Mesenchymal stem cell (in vitro differentiated cells and primary cell): ENCODE data around the gene CYP11A1. TPM values are rescaled to one million over a fixed set of nuclear protein-coding genes. Genes with fewer than 3 reads are reported as not detected.
A peak's percentile ranks its signal among the peaks of the same experiment; 100 is the strongest.

Experiments
- DNase-seq: peaks from one replicate; pipeline ENCODE4 v3.0.0-alpha.2; 2013
- H2AFZ ChIP-seq: one replicate; pipeline ENCODE4 v1.6.1; 2013; ENCODE audit warnings: low read depth, mild to moderate bottlenecking, control low read depth, inconsistent platforms, low read length, moderate library complexity
- H2AK5ac ChIP-seq: 2 replicates; pipeline ENCODE4 v1.6.1; 2013; ENCODE audit warnings: low read length, moderate library complexity, mild to moderate bottlenecking, inconsistent platforms; ENCODE audit not compliant: severe bottlenecking
- H2BK120ac ChIP-seq: one replicate; pipeline ENCODE4 v1.6.1; 2013; ENCODE audit warnings: low read depth, mild to moderate bottlenecking, inconsistent platforms, low read length, moderate library complexity
- H2BK12ac ChIP-seq, 2 experiments: one replicate each; pipeline ENCODE4 v1.6.1; 2013; ENCODE audit warnings: inconsistent platforms in 2 of 2, low read length in 2 of 2, mild to moderate bottlenecking in 2 of 2, moderate library complexity in 2 of 2, control low read depth in 1 of 2
- H2BK15ac ChIP-seq: one replicate; pipeline ENCODE4 v1.6.1; 2013; ENCODE audit warnings: mild to moderate bottlenecking, low read depth, inconsistent platforms; ENCODE audit not compliant: poor library complexity, severe bottlenecking
- H2BK5ac ChIP-seq: 2 replicates; pipeline ENCODE4 v1.6.1; 2013; ENCODE audit warnings: low read depth, mild to moderate bottlenecking, low read length, control low read depth, inconsistent platforms; ENCODE audit not compliant: poor library complexity, severe bottlenecking
- H3K14ac ChIP-seq, 2 experiments: one replicate each; pipeline ENCODE4 v1.6.1; 2013; ENCODE audit warnings: inconsistent platforms in 2 of 2, low read length in 2 of 2, control low read depth in 1 of 2, mild to moderate bottlenecking in 1 of 2, moderate library complexity in 1 of 2
- H3K18ac ChIP-seq, 2 experiments: one replicate each; pipeline ENCODE4 v1.6.1; 2013; ENCODE audit warnings: inconsistent platforms in 2 of 2, low read length in 2 of 2, control low read depth in 1 of 2, low read depth in 1 of 2, mild to moderate bottlenecking in 1 of 2
- H3K23ac ChIP-seq, 2 experiments: one replicate each; pipeline ENCODE4 v1.6.1; 2013; ENCODE audit warnings: inconsistent platforms in 2 of 2, low read length in 2 of 2, mild to moderate bottlenecking in 2 of 2, moderate library complexity in 2 of 2, control low read depth in 1 of 2
- H3K27ac ChIP-seq: 2 replicates; pipeline ENCODE4 v1.5.1; 2013; ENCODE audit warnings: mild to moderate bottlenecking, moderate library complexity, low read length, control low read depth, inconsistent platforms; ENCODE audit not compliant: poor library complexity, severe bottlenecking
- H3K27me3 ChIP-seq, 2 experiments: 2 replicates each; pipeline versions ENCODE4 v1.6.1 to v1.7.0; 2013; ENCODE audit warnings: low read length in 2 of 2, mild to moderate bottlenecking in 2 of 2, moderate library complexity in 2 of 2, control low read depth in 1 of 2, inconsistent platforms in 1 of 2; ENCODE audit not compliant: control insufficient read depth in 1 of 2, insufficient read depth in 1 of 2
- H3K36me3 ChIP-seq, 2 experiments: 2 replicates each; pipeline versions ENCODE4 v1.6.1 to v1.7.0; 2013; ENCODE audit warnings: low read length in 2 of 2, control low read depth in 1 of 2, inconsistent platforms in 1 of 2, low read depth in 1 of 2, mild to moderate bottlenecking in 1 of 2; ENCODE audit not compliant: insufficient read depth in 2 of 2, control insufficient read depth in 1 of 2
- H3K4ac ChIP-seq, 2 experiments: one replicate each; pipeline ENCODE4 v1.6.1; 2013; ENCODE audit warnings: inconsistent platforms in 2 of 2, low read length in 2 of 2, mild to moderate bottlenecking in 2 of 2, moderate library complexity in 2 of 2, control low read depth in 1 of 2, low read depth in 1 of 2
- H3K4me1 ChIP-seq: 2 replicates; pipeline ENCODE4 v1.6.1; 2013; ENCODE audit warnings: low read depth, low read length, control low read depth; ENCODE audit not compliant: control insufficient read depth, insufficient read depth
- H3K4me2 ChIP-seq: 2 replicates; pipeline ENCODE4 v1.6.1; 2013; ENCODE audit warnings: low read length, mild to moderate bottlenecking, inconsistent platforms; ENCODE audit not compliant: poor library complexity, severe bottlenecking
- H3K4me3 ChIP-seq, 2 experiments: 2 replicates each; pipeline versions ENCODE4 v1.5.1 to v1.7.0; 2013; ENCODE audit warnings: low read length in 2 of 2, mild to moderate bottlenecking in 2 of 2, control low read depth in 1 of 2, low read depth in 1 of 2; ENCODE audit not compliant: insufficient read depth in 1 of 2
- H3K79me1 ChIP-seq: replicated peaks from 2 replicates; pipeline ENCODE4 v1.6.1; 2013; ENCODE audit warnings: mild to moderate bottlenecking, control low read depth, low read length, inconsistent platforms; ENCODE audit not compliant: poor library complexity, severe bottlenecking
- H3K9ac ChIP-seq: 2 replicates; pipeline ENCODE4 v1.7.0; 2013; ENCODE audit warnings: mild to moderate bottlenecking, low read length, moderate library complexity
- H3K9me3 ChIP-seq: 2 replicates; pipeline ENCODE4 v1.7.0; 2013; ENCODE audit warnings: mild to moderate bottlenecking, low read length; ENCODE audit not compliant: control insufficient read depth
- H4K8ac ChIP-seq: one replicate; pipeline ENCODE4 v1.6.1; 2013; ENCODE audit warnings: inconsistent platforms, mild to moderate bottlenecking, low read length, moderate library complexity
- H4K91ac ChIP-seq: one replicate; pipeline ENCODE4 v1.6.1; 2013; ENCODE audit warnings: mild to moderate bottlenecking, low read length, inconsistent platforms
- WGBS: methylation state at CpG from one replicate; pipeline ENCODE4 v1.1.7; 2013; ENCODE audit warnings: mixed read lengths; 5-methylcytosine and 5-hydroxymethylcytosine counted together
- polyA plus RNA-seq, 2 experiments: library from polyadenylated mRNA; stranded (reverse); fragments of 200-250 nt; gene quantifications; one replicate each; pipeline ENCODE4 v1.2.3, GENCODE V29; 2013

Gene CYP11A1
- 0.08 TPM for polyA plus RNA-seq (2013, experiment 1 of 2)
- polyA plus RNA-seq (2013, experiment 2 of 2), result 0.07 TPM

DNA sequence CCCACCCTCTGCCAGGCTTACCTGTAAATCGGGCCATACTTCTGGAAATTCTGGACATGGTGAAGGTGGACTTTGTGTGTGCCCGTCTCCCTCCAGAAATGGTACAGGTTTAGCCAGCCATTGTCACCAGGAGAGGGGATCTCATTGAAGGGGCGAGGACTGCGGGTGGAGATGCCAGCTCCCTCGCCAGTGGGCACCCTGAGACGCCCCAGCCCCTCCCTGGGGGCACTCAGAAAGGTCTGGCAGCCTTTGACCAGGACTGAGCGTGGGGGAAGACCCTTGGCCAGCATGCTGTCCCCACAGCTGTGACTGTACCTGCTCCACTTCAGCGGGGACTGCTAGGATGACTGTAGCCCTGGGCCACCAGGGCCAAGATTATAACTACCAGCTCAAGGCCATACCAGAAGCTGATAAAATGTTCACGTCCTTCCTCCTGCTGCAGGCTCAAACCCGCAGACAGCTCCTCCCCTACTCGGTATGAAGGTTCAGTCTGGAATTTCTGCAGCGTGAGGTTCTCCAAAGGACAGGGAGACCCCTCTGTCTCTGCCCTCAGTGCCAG, at the start of gene CYP11A1:
CYP11A1 (minus strand) TSS at position 351 of the 559 bp plus-strand sequence; CDS start at position 290, 61 bp downstream.
- H2BK120ac ChIP-seq, result no peak within 1 kb of the TSS

DNA sequence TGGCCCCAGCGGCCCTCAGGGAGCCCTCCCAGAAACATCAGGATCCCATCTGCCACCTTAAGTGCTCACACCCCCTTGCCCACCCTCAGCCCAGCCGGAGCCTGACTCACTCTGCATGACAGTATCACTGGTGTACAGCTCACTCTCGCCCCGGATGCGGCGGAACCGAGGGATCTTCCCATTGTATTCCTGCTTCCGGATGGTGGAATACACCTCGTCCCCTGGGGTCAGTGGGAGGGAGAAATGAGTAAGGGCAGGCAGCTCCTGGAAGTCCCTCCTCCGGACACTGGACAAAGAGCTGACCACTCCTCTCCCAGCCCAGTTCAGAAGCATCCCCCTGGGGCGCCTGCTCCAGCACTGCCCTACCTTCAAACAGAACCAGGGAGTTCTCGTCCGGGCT, 49.8 kb upstream of the CYP11A1 start:
- H2BK120ac ChIP-seq, result no peak overlapping the region
- H3K9ac ChIP-seq, result peak overlapping the region; percentile 69
- H2BK5ac ChIP-seq, result no peak overlapping the region
- H3K79me1 ChIP-seq, result peaks cover 11% of the 10 kb centered on the region
- no peaks in the 10 kb centered on the region for H3K27me3 ChIP-seq
- WGBS, result 72% methylated on average over 13 of the region's 13 CpGs
- H3K18ac ChIP-seq, result no peak overlapping the region
- H2BK12ac ChIP-seq, result no peak overlapping the region
- H3K36me3 ChIP-seq, result peaks cover 43 to 63% of the 10 kb centered on the region in 2 experiments
- no peak overlapping the region for H2AFZ ChIP-seq
- peak overlapping the region; percentile 61 for H4K8ac ChIP-seq
- H3K4me1 ChIP-seq, result peaks cover 78% of the 10 kb centered on the region
- H3K9me3 ChIP-seq, result no peaks in the 10 kb centered on the region
- peak; percentile 47 for DNase-seq
- H3K4ac ChIP-seq, result no peak overlapping the region
- H3K27ac ChIP-seq, result peak overlapping the region; percentile 40
- H3K23ac ChIP-seq, result no peak overlapping the region
- no peak overlapping the region for H3K4me2 ChIP-seq
- peak overlapping the region in 1 of 2 experiments; percentile 60 for H3K4me3 ChIP-seq
- no peak overlapping the region for H3K14ac ChIP-seq
- peak overlapping the region; percentile 20 for H2AK5ac ChIP-seq
- no peak overlapping the region for H2BK15ac ChIP-seq
- H4K91ac ChIP-seq, result no peak overlapping the region

More for the DNA sequence above, at the start of gene CYP11A1:
- no peak within 1 kb of the TSS for H3K18ac ChIP-seq
- 92% methylated on average over 12 of the region's 12 CpGs for WGBS
- no peak within 1 kb of the TSS for H3K4me2 ChIP-seq
- H2BK5ac ChIP-seq, result no peak within 1 kb of the TSS
- H2BK15ac ChIP-seq, result no peak within 1 kb of the TSS
- H3K14ac ChIP-seq, result no peak within 1 kb of the TSS
- H3K27ac ChIP-seq, result no peak within 1 kb of the TSS
- H4K91ac ChIP-seq, result no peak within 1 kb of the TSS
- peak within 1 kb of the TSS in 1 of 2 experiments; percentile 10 for H3K23ac ChIP-seq
- H3K27me3 ChIP-seq, result peaks cover 0 to 44% of the 10 kb centered on the region in 2 experiments
- DNase-seq, result no peak
- H3K9me3 ChIP-seq, result no peaks in the 10 kb centered on the region
- H2AK5ac ChIP-seq, result no peak within 1 kb of the TSS
- H4K8ac ChIP-seq, result no peak within 1 kb of the TSS
- peak within 1 kb of the TSS in 1 of 2 experiments; percentile 85 for H3K4me3 ChIP-seq
- no peak within 1 kb of the TSS for H2BK12ac ChIP-seq
- H3K36me3 ChIP-seq, result no peaks in the 10 kb centered on the region
- H3K4ac ChIP-seq, result no peak within 1 kb of the TSS
- H3K79me1 ChIP-seq, result no peaks in the 10 kb centered on the region
- peaks cover 12% of the 10 kb centered on the region for H3K4me1 ChIP-seq
- no peak within 1 kb of the TSS for H2AFZ ChIP-seq
- H3K9ac ChIP-seq, result peak within 1 kb of the TSS; percentile 92

- Histone ChIP-seq H3K27ac (no peak overlapping the region), H3K9me3 (no peaks in the 10 kb centered on the region), H3K79me1 (peaks cover 13% of the 10 kb centered on the region), H3K36me3 (peaks cover 52 to 73% of the 10 kb centered on the region in 2 experiments), H4K91ac (no peak overlapping the region), H3K23ac (no peak overlapping the region), H3K4me2 (no peak overlapping the region), H2BK5ac (no peak overlapping the region), H4K8ac (no peak overlapping the region), H2AFZ (no peak overlapping the region), H2AK5ac (no peak overlapping the region), H3K4me3 (peak overlapping the region in 1 of 2 experiments; percentile 60), H2BK120ac (no peak overlapping the region), H3K27me3 (no peaks in the 10 kb centered on the region), H3K4me1 (peaks cover 68% of the 10 kb centered on the region), H3K14ac (peak overlapping the region in 1 of 2 experiments; percentile 14), H2BK15ac (no peak overlapping the region), H3K4ac (no peak overlapping the region), H3K18ac (no peak overlapping the region), H2BK12ac (no peak overlapping the region), H3K9ac (peak overlapping the region; percentile 69)
- 90% methylated on average over 19 of the region's 19 CpGs for WGBS
- no peak for DNase-seq
Observed at GRCh38 chr15:74415966-74416916, 48.8 kb upstream of the CYP11A1 start.
